Measurements from ENCODE around the gene MCRIP2.

MCRIP2 gene

GRCh38 chr16:624526-625070 lies 17.0 kb upstream of the MCRIP2 start:
- Histone ChIP-seq H3K4me2 (ENCODE audit: low read depth, low read length) (no peak overlapping the region), H3K79me2 (ENCODE audit: low read length) (0 out of 2 replicates have a peak, but pooled peaks cover 3% of the 10 kb centered on the region), H3K27me3 (replicated peaks; ENCODE audit: insufficient read depth, low read length) (no peaks in the 10 kb centered on the region), H4K20me1 (ENCODE audit: insufficient read depth, low read length) (no peaks in the 10 kb centered on the region), H3K36me3 (replicated peaks; ENCODE audit: insufficient read depth, low read length) (no peaks in the 10 kb centered on the region), H3K9me2 (replicated peaks; ENCODE audit: insufficient read depth, low read length) (no peaks in the 10 kb centered on the region), H3K27ac (ENCODE audit: low read length) (no peak overlapping the region), H2AFZ (ENCODE audit: low read length) (no peak overlapping the region), H3K9ac (ENCODE audit: low read length) (no peak overlapping the region), H3K4me1 (ENCODE audit: low read length) (no peaks in the 10 kb centered on the region), H3K4me3 (ENCODE audit: low read length) (no peak overlapping the region), H3K9me3 (replicated peaks; ENCODE audit: insufficient read depth, low read length) (no peaks in the 10 kb centered on the region), H3F3A (ENCODE audit: insufficient read depth, low read length) (no peaks in the 10 kb centered on the region)
- no peak for DNase-seq
- TF ChIP-seq EZH2 (optimal IDR thresholded peaks at IDR 0.05; ENCODE audit: low read depth, low read length) (no peak), EZH2phosphoT487 (IDR thresholded peaks at IDR 0.05; ENCODE audit: low read length) (no peak), CTCF (IDR thresholded peaks at IDR 0.05; ENCODE audit: low read length) (no peak)

GRCh38 chr16:625117-625976 lies 16.3 kb upstream of the MCRIP2 start:
- Histone ChIP-seq H3K27ac (ENCODE audit: low read length) (no peak overlapping the region), H3K9ac (ENCODE audit: low read length) (no peak overlapping the region), H3F3A (ENCODE audit: insufficient read depth, low read length) (no peaks in the 10 kb centered on the region), H3K36me3 (replicated peaks; ENCODE audit: insufficient read depth, low read length) (no peaks in the 10 kb centered on the region), H3K9me3 (replicated peaks; ENCODE audit: insufficient read depth, low read length) (no peaks in the 10 kb centered on the region), H3K4me2 (ENCODE audit: low read depth, low read length) (no peak overlapping the region), H3K27me3 (replicated peaks; ENCODE audit: insufficient read depth, low read length) (no peaks in the 10 kb centered on the region), H3K79me2 (ENCODE audit: low read length) (0 out of 2 replicates have a peak, but pooled peaks cover 3% of the 10 kb centered on the region), H4K20me1 (ENCODE audit: insufficient read depth, low read length) (no peaks in the 10 kb centered on the region), H3K4me3 (ENCODE audit: low read length) (no peak overlapping the region), H3K9me2 (replicated peaks; ENCODE audit: insufficient read depth, low read length) (no peaks in the 10 kb centered on the region), H2AFZ (ENCODE audit: low read length) (no peak overlapping the region), H3K4me1 (ENCODE audit: low read length) (no peaks in the 10 kb centered on the region)
- no peak for DNase-seq
- TF ChIP-seq CTCF (IDR thresholded peaks at IDR 0.05; ENCODE audit: low read length) (no peak), EZH2phosphoT487 (IDR thresholded peaks at IDR 0.05; ENCODE audit: low read length) (no peak), EZH2 (optimal IDR thresholded peaks at IDR 0.05; ENCODE audit: low read depth, low read length) (no peak)

GRCh38 chr16:625977-626765 lies 15.5 kb upstream of the MCRIP2 start:
- no peak overlapping the region for H2AFZ ChIP-seq (ENCODE audit: low read length)
- no peak overlapping the region for H3K4me2 ChIP-seq (ENCODE audit: low read depth, low read length)
- no peak for DNase-seq
- H3F3A ChIP-seq (ENCODE audit: insufficient read depth, low read length) = no peaks in the 10 kb centered on the region
- H4K20me1 ChIP-seq (ENCODE audit: insufficient read depth, low read length) = no peaks in the 10 kb centered on the region
- H3K9ac ChIP-seq (ENCODE audit: low read length) = no peak overlapping the region
- TF ChIP-seq EZH2 (optimal IDR thresholded peaks at IDR 0.05; ENCODE audit: low read depth, low read length) (no peak), EZH2phosphoT487 (IDR thresholded peaks at IDR 0.05; ENCODE audit: low read length) (no peak), CTCF (IDR thresholded peaks at IDR 0.05; ENCODE audit: low read length) (no peak)
- H3K4me1 ChIP-seq (ENCODE audit: low read length) = no peaks in the 10 kb centered on the region
- 0 out of 2 replicates have a peak, but pooled peaks cover 3% of the 10 kb centered on the region for H3K79me2 ChIP-seq (ENCODE audit: low read length)
- no peaks in the 10 kb centered on the region for H3K27me3 ChIP-seq (replicated peaks; ENCODE audit: insufficient read depth, low read length)
- no peaks in the 10 kb centered on the region for H3K9me3 ChIP-seq (replicated peaks; ENCODE audit: insufficient read depth, low read length)
- H3K36me3 ChIP-seq (replicated peaks; ENCODE audit: insufficient read depth, low read length) = no peaks in the 10 kb centered on the region
- H3K4me3 ChIP-seq (ENCODE audit: low read length) = no peak overlapping the region
- H3K27ac ChIP-seq (ENCODE audit: low read length) = no peak overlapping the region
- no peaks in the 10 kb centered on the region for H3K9me2 ChIP-seq (replicated peaks; ENCODE audit: insufficient read depth, low read length)
